Measurements from ENCODE around the gene GREM2.

GREM2 gene

DNA sequence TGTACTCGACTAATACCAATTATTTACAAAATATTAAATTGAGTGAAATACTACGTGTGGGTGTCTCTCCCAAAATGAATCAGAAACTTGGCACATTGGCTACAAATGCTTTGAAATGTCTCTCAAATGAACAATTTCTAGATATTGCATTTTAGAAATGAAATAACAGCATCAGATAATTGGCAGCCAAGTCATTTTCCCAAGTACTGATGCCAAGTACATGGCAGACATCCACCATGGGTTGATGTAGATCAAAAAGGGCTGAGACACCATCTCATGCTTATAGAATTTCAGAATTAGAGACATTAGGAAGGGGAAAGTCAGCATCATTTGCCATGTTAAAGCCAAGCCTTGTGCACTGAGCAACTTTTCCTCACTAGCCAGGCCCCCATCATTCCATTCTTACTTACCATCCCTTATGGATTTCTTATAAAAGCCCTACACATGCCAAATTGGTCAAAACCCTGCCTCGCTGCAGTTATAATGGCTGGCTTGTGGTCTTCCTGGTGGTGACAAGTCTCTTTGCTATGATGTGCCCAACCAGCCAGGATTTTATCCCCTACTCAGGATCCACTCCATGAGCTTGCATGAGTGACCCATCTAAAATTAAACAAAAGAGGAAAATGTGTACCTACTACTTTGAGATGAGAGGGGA, 73.1 kb downstream of the GREM2 start:
- TF ChIP-seq FOXM1 (IDR thresholded peaks at IDR 0.05; ENCODE audit: borderline replicate concordance, low read depth) (no peak), TEAD4 (IDR thresholded peaks at IDR 0.05) (no peak), REST (IDR thresholded peaks at IDR 0.05; ENCODE audit: low read depth) (no peak), RAD21 (IDR thresholded peaks at IDR 0.05; ENCODE audit: low read depth) (no peak), EGR1 (IDR thresholded peaks at IDR 0.05) (no peak), ZBTB7A (IDR thresholded peaks at IDR 0.05; ENCODE audit: low read depth) (no peak), NFIC (IDR thresholded peaks at IDR 0.05) (no peak)
- TF ChIP-seq, protein P1, sequence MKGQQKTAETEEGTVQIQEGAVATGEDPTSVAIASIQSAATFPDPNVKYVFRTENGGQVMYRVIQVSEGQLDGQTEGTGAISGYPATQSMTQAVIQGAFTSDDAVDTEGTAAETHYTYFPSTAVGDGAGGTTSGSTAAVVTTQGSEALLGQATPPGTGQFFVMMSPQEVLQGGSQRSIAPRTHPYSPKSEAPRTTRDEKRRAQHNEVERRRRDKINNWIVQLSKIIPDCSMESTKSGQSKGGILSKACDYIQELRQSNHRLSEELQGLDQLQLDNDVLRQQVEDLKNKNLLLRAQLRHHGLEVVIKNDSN (IDR thresholded peaks at IDR 0.05): no peak

GRCh38 chr1:240533154-240533780, 78.7 kb downstream of the GREM2 start:
- no peak for TF ChIP-seq RAD21 (IDR thresholded peaks at IDR 0.05; ENCODE audit: low read depth)

DNA sequence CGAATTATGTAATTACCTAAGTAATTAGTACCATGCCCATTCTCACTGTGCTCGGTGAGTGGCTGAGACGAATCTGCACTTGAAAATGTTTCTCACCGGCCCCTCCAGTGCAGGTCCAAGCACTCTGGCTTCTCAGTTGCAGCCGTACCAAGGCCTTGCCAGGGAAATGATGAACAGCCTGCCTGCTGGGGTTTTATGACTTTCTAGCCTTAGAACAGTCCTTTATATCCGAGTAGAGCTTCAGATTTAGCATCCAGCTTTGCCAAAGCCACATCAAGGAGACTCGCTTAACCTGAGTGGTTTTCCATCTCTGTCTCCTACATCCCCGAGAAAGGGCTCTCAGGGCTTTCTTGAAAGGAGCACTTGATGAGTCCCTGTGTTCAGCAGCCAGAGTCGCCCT, 83.4 kb downstream of the GREM2 start:
- no peak for TF ChIP-seq ZBTB7A (IDR thresholded peaks at IDR 0.05; ENCODE audit: low read depth)
- TF ChIP-seq CEBPB (IDR thresholded peaks at IDR 0.05): no peak
- TF ChIP-seq EP300 (IDR thresholded peaks at IDR 0.05; ENCODE audit: borderline replicate concordance): no peak
- no peak for TF ChIP-seq TEAD4 (IDR thresholded peaks at IDR 0.05)

- no peak for TF ChIP-seq FOXM1 (IDR thresholded peaks at IDR 0.05; ENCODE audit: borderline replicate concordance, low read depth)
- no peak for TF ChIP-seq EP300 (IDR thresholded peaks at IDR 0.05; ENCODE audit: borderline replicate concordance)
- no peak for TF ChIP-seq CEBPB (IDR thresholded peaks at IDR 0.05)
- TF ChIP-seq ZBTB7A (IDR thresholded peaks at IDR 0.05; ENCODE audit: low read depth): no peak
- no peak for TF ChIP-seq TAF1 (IDR thresholded peaks at IDR 0.05; ENCODE audit: low read depth)
- no peak for TF ChIP-seq CREB1 (IDR thresholded peaks at IDR 0.05; ENCODE audit: low read depth)
- no peak for TF ChIP-seq RAD21 (IDR thresholded peaks at IDR 0.05; ENCODE audit: low read depth)
- no peak for TF ChIP-seq EGR1 (IDR thresholded peaks at IDR 0.05)
- TF ChIP-seq, protein P2, sequence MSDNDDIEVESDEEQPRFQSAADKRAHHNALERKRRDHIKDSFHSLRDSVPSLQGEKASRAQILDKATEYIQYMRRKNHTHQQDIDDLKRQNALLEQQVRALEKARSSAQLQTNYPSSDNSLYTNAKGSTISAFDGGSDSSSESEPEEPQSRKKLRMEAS (IDR thresholded peaks at IDR 0.05): no peak
- no peak for TF ChIP-seq YY1 (IDR thresholded peaks at IDR 0.05; ENCODE audit: low read depth)
- TF ChIP-seq NFIC (IDR thresholded peaks at IDR 0.05): no peak
- no peak for TF ChIP-seq TEAD4 (IDR thresholded peaks at IDR 0.05)
- TF ChIP-seq, protein P1 (IDR thresholded peaks at IDR 0.05): no peak
- TF ChIP-seq TCF12 (IDR thresholded peaks at IDR 0.05; ENCODE audit: low read depth): no peak
- TF ChIP-seq REST (IDR thresholded peaks at IDR 0.05; ENCODE audit: low read depth): no peak
Measured at GRCh38 chr1:240527086-240527485, 84.9 kb downstream of the GREM2 start.

- TF ChIP-seq ZBTB7A (IDR thresholded peaks at IDR 0.05; ENCODE audit: low read depth) (no peak), RAD21 (IDR thresholded peaks at IDR 0.05; ENCODE audit: low read depth) (no peak), CREB1 (IDR thresholded peaks at IDR 0.05; ENCODE audit: low read depth) (no peak), FOXM1 (IDR thresholded peaks at IDR 0.05; ENCODE audit: borderline replicate concordance, low read depth) (no peak)
Measured at GRCh38 chr1:240526312-240526711, 85.6 kb downstream of the GREM2 start.

DNA sequence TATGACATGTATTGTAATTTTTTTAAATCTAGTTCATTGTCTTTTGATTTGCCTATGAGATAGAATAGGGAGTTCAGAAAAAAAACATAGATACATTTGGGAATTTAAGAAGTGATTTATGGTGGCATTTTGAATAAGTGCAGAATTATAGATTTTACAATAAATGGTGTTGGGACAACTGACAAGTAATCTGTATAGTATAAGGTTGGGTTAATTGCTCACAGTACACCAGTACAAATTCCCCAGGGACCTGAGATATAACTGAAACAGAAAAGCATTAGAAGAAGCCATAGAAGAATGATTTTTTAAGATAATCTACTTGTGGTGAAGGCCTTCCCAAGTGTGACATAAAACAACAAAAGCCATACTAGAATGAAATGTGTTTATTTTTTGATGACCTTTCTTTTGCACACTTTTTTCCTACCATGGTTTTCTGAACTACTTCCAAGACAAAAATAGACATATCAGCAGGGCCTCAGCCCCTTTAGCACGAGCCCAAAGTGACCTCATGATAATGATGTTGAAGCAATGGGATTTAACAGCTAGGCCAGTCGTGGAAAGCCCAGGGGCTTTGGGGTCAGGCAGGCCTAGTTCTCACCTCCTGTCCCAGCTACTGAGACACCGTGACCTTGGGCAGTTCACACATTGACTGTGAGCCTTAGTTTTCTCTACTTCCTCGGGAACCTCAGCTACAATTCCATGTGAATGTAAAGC, 87.4 kb downstream of the GREM2 start:
- TF ChIP-seq TCF12 (IDR thresholded peaks at IDR 0.05; ENCODE audit: low read depth): no peak
- no peak for TF ChIP-seq YY1 (IDR thresholded peaks at IDR 0.05; ENCODE audit: low read depth)
- no peak for TF ChIP-seq ZBTB7A (IDR thresholded peaks at IDR 0.05; ENCODE audit: low read depth)
